Gastroesophageal sphincter (tissue), 3 donors: ENCODE results near the gene SWAP70.

Source experiments
- POLR2AphosphoS5 ChIP-seq: sonication (generic); formaldehyde crosslinking; IDR thresholded peaks from one replicate; pipeline ENCODE4 v1.6.1; 2017; ENCODE audit warnings: antibody characterized with exemption
- TF ChIP-seq, protein P1 (sequence below), 4 experiments: fragments of 200-600 bp in 2 of 4; fragments of 450-650 bp in 2 of 4; sonication (generic) in 1 of 4; IDR thresholded peaks; one replicate each; pipeline ENCODE4 v1.5.1; 2017 to 2019; ENCODE audit warnings: antibody characterized with exemption in 4 of 4, mild to moderate bottlenecking in 2 of 4, moderate library complexity in 2 of 4

DNA sequence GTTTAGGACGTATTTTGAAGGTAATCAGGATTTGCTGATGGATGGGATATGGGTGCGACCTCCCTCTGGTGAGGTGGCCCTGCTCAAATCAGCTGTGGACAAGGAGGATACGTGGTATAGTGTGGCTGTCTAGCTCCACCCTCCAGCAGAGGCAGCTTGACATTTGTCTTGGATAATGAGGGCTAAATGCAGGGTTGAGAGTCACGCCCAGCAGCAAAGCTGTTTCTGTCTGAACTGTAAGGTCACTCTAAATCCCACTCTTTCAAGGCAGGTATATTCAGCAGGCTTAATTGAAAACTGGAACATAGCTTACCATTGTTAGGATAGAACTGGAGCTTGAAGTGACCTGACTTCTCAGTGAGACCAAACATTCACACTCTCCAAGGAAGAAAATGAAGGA, 98.7 kb downstream of the SWAP70 start:
- TF ChIP-seq, protein P1, sequence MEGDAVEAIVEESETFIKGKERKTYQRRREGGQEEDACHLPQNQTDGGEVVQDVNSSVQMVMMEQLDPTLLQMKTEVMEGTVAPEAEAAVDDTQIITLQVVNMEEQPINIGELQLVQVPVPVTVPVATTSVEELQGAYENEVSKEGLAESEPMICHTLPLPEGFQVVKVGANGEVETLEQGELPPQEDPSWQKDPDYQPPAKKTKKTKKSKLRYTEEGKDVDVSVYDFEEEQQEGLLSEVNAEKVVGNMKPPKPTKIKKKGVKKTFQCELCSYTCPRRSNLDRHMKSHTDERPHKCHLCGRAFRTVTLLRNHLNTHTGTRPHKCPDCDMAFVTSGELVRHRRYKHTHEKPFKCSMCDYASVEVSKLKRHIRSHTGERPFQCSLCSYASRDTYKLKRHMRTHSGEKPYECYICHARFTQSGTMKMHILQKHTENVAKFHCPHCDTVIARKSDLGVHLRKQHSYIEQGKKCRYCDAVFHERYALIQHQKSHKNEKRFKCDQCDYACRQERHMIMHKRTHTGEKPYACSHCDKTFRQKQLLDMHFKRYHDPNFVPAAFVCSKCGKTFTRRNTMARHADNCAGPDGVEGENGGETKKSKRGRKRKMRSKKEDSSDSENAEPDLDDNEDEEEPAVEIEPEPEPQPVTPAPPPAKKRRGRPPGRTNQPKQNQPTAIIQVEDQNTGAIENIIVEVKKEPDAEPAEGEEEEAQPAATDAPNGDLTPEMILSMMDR (IDR thresholded peaks at IDR 0.05), result no peak
- TF ChIP-seq POLR2AphosphoS5, result no peak
